Measurements from ENCODE around the gene CCNQ. TPM values are rescaled to one million over a fixed set of nuclear protein-coding genes. Genes with fewer than 3 reads are reported as not detected.

CCNQ gene
- total RNA-seq, 1 donor from 2014 or later: 15.2 TPM

GRCh38 chrX:153631907-153632594 lies 33.1 kb upstream of the CCNQ start:
- TF ChIP-seq EZH2phosphoT487 (IDR thresholded peaks at IDR 0.05) (no peak), EZH2 (IDR thresholded peaks at IDR 0.05) (no peak), CTCF (IDR thresholded peaks at IDR 0.05) (no peak)
- no peak for DNase-seq (ENCODE audit: low spot score)

GRCh38 chrX:153631346-153631745 lies 32.4 kb upstream of the CCNQ start:
- Mint-ChIP-seq H3K4me1 (peaks cover 5% of the 10 kb centered on the region), H3K9me3 (peaks cover 34% of the 10 kb centered on the region), H3K36me3 (no peaks in the 10 kb centered on the region), H3K4me3 (no peak overlapping the region), H3K27me3 (ENCODE audit: insufficient read depth, low read depth) (peaks cover 13% of the 10 kb centered on the region), H3K27ac (no peak overlapping the region)
- Histone ChIP-seq H3K4me2 (no peak overlapping the region), H3K36me3 (no peaks in the 10 kb centered on the region), H3K4me3 (no peak overlapping the region), H4K20me1 (ENCODE audit: low read depth) (no peaks in the 10 kb centered on the region), H3K4me1 (no peaks in the 10 kb centered on the region), H3K9ac (no peak overlapping the region), H3K9me3 (ENCODE audit: low read depth) (no peaks in the 10 kb centered on the region), H2AFZ (replicated peaks) (no peak overlapping the region), H3F3A (ENCODE audit: low read depth) (no peaks in the 10 kb centered on the region), H3K27ac (no peak overlapping the region), H3K27me3 (no peaks in the 10 kb centered on the region), H3K79me2 (ENCODE audit: low read depth) (no peaks in the 10 kb centered on the region)
- no peak for DNase-seq (ENCODE audit: low spot score)
- no peak for TF ChIP-seq CTCF (IDR thresholded peaks at IDR 0.05)
- TF ChIP-seq EZH2phosphoT487 (IDR thresholded peaks at IDR 0.05): no peak

More at GRCh38 chrX:153631907-153632594, 33.1 kb upstream of the CCNQ start:
- peaks cover 5% of the 10 kb centered on the region for H3K4me1 Mint-ChIP-seq
- Histone ChIP-seq H3K27ac (no peak overlapping the region), H2AFZ (replicated peaks) (no peak overlapping the region), H3K4me2 (no peak overlapping the region), H3K9ac (no peak overlapping the region), H3K79me2 (ENCODE audit: low read depth) (no peaks in the 10 kb centered on the region), H3K36me3 (no peaks in the 10 kb centered on the region), H4K20me1 (ENCODE audit: low read depth) (no peaks in the 10 kb centered on the region), H3F3A (ENCODE audit: low read depth) (no peaks in the 10 kb centered on the region), H3K4me3 (no peak overlapping the region), H3K27me3 (no peaks in the 10 kb centered on the region), H3K4me1 (no peaks in the 10 kb centered on the region), H3K9me3 (ENCODE audit: low read depth) (no peaks in the 10 kb centered on the region)
- H3K27ac Mint-ChIP-seq: no peak overlapping the region
- H3K36me3 Mint-ChIP-seq: no peaks in the 10 kb centered on the region
- H3K4me3 Mint-ChIP-seq: no peak overlapping the region
- H3K9me3 Mint-ChIP-seq: peaks cover 32% of the 10 kb centered on the region
- peaks cover 13% of the 10 kb centered on the region for H3K27me3 Mint-ChIP-seq (ENCODE audit: insufficient read depth, low read depth)

GRCh38 chrX:153628665-153629064 lies 29.7 kb upstream of the CCNQ start:
- Mint-ChIP-seq H3K9me3 (peaks cover 32% of the 10 kb centered on the region), H3K36me3 (no peaks in the 10 kb centered on the region), H3K4me3 (no peak overlapping the region), H3K27me3 (ENCODE audit: insufficient read depth, low read depth) (peaks cover 8% of the 10 kb centered on the region), H3K27ac (no peak overlapping the region), H3K4me1 (no peaks in the 10 kb centered on the region)
- Histone ChIP-seq H3K9ac (no peak overlapping the region), H3K27ac (no peak overlapping the region), H3K27me3 (no peaks in the 10 kb centered on the region), H4K20me1 (ENCODE audit: low read depth) (no peaks in the 10 kb centered on the region), H3K79me2 (ENCODE audit: low read depth) (no peaks in the 10 kb centered on the region), H3K4me3 (no peak overlapping the region), H2AFZ (replicated peaks) (no peak overlapping the region), H3K36me3 (no peaks in the 10 kb centered on the region), H3F3A (ENCODE audit: low read depth) (no peaks in the 10 kb centered on the region), H3K4me2 (no peak overlapping the region), H3K4me1 (no peaks in the 10 kb centered on the region), H3K9me3 (ENCODE audit: low read depth) (no peaks in the 10 kb centered on the region)
- no peak for DNase-seq (ENCODE audit: low spot score)
- TF ChIP-seq EZH2 (IDR thresholded peaks at IDR 0.05): no peak
- TF ChIP-seq EZH2phosphoT487 (IDR thresholded peaks at IDR 0.05): no peak
- no peak for TF ChIP-seq CTCF (IDR thresholded peaks at IDR 0.05)

Data from neural progenitor cell (in vitro differentiated cells).